Retinal pigment epithelial cell (primary cell): ENCODE measurements around the gene ABCA7.

Source experiments
- DNase-seq: peaks from one replicate; pipeline ENCODE4 v3.0.0-alpha.2; 2010; ENCODE audit warnings: low read depth
- H3K4me3 ChIP-seq: 2 replicates; pipeline ENCODE4 v1.5.1; 2011; ENCODE audit warnings: mild to moderate bottlenecking, low read length, control low read depth, moderate library complexity
- CTCF ChIP-seq: conservative IDR thresholded peaks from 2 replicates; pipeline ENCODE4 v1.5.1; 2011; ENCODE audit warnings: low read depth, low read length, control low read depth, inconsistent platforms

Gene ABCA7

DNA sequence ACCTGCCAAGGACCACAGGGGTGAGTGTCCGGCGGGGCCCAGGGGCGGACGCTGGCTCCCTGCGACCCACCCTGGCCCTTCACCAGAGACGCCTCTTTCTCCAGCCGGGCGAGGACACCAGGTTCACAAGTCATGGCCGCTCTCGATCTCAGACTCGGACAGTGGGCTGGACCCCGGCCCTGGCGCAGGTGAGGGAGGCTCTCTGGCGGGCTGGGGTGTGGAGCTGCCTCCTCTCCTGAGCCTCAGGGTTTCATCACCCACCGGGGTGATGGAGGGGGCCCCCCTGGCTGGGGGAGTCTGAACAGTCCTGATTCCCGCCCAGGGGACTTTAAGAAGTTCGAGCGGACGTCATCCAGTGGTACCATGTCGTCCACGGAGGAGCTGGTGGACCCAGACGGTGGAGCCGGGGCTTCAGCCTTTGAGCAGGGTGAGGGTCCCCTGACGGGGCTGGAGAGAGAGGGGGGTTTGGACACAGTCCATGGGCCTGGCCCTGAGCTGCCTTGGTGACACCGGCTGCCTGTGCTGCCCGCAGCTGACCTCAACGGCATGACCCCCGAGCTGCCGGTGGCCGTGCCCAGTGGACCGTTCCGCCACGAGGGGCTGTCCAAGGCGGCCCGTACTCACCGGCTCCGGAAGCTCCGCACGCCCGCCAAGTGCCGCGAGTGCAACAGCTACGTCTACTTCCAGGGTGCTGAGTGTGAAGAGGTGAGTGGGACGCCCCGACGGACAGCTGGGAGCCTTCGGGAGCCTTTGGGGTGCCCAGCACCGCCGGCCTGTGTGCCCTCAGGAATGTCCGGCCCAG, 40.7 kb downstream of the ABCA7 start:
- H3K4me3 ChIP-seq = no peak overlapping the region
- no peak for TF ChIP-seq CTCF
- DNase-seq = no peak

- no peak overlapping the region for H3K4me3 ChIP-seq
- DNase-seq = no peak
- no peak for TF ChIP-seq CTCF
Observed at GRCh38 chr19:1081301-1082164, 41.6 kb downstream of the ABCA7 start.

DNA sequence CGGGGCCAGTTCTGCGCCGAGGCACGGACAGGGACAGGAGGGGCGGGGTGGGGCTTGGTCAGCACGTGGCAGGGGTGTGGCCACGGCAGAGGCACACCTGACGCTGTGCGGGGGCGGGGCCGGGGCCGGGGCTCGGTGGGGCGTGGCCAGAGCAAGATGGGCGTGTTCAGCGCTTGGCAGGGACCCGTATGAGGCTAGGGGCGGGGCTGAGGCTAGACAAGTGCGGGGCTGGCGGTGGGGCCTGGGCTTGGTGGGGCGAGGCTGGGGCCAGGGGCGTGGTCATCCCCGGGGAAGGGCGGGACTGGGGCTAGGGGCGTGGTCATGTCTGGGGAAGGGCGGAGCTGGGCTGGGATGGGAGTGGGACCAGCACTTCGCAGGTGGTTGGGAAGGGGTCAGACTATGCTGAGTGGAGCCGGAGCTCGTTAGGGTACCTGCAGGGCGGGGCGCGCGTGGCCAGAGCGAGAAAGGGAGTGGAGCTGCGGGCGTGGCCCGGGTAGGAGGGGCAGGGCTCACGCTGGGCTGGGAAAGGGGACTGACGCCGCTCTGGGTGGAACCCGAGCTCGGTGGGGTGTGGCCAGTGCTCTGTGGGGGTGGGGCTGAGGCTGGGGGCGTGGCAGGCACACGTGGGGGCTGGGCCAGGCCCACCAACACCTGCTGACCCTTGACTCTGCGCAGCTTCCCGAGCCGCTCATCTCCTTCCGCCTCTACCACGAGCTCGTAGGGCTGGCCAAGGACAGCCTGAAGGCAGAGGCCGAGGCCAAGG, 42.4 kb downstream of the ABCA7 start:
- no peak overlapping the region for H3K4me3 ChIP-seq
- no peak for DNase-seq
- no peak for TF ChIP-seq CTCF

GRCh38 chr19:1082928-1083816, 43.3 kb downstream of the ABCA7 start:
- DNase-seq = no peak
- no peak for TF ChIP-seq CTCF
- H3K4me3 ChIP-seq = no peak overlapping the region

GRCh38 chr19:1084024-1084868, 44.3 kb downstream of the ABCA7 start:
- TF ChIP-seq CTCF = no peak
- H3K4me3 ChIP-seq = no peak overlapping the region
- DNase-seq = no peak
